GDM1 (cell line): ENCODE measurements around the gene SLC38A8.

ENCODE experiments used
- DNase-seq: peaks from one replicate; lab custom pipeline; 2025; lab: John Stamatoyannopoulos, UW

The SLC38A8 gene

DNA sequence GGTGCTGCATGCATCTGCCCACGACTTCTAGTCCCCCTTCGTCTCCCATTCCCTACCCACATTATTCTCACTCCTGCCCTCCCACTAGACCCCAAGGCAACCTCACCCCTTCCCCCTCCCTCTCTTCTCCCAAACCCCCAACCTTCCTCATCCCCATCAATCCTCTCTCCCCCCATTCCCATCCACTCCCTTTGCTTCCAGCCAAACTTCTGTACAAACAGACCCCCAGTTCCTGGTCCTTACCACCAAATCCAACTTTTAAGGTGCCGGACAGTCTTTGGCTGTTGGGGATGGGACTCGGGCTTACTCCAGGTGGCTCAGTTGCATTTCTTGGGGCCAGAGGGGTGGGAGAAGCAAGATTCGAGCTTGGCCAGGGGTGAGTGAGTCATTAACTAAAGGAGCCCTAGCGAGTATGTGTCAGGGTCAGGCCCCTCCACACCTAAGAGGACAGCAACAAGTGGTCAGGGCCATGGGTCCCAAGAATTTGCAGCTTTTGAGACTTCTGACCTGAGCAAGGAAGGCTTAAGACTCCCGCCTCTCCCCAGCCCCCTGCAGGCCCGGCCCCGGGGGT lies at the start of gene SLC38A8:
Gene SLC38A8 (minus strand): TSS at position 488 of the 571 bp plus-strand sequence. CDS start 638 bp downstream, outside the sequence.
- no peak for DNase-seq

DNA sequence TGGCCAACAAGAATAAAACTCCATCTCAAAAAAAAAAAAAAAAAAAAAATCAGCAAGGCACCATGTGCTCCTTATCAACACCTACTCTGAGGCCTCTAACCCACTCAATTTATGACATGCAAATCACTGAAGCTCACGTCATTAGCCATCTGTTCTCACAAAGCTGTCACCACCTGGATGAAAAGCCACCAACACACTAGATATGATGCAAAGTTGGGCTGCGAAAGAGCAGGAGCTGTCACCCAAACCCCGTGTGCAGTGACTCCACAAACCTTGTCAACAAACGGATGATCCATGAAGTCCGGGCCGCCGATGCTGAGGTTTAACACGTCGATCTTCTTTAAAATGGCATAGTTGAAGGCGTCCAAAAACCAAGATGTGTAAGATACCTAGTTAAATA lies 48.9 kb upstream of the SLC38A8 start:
- no peak for DNase-seq

DNA sequence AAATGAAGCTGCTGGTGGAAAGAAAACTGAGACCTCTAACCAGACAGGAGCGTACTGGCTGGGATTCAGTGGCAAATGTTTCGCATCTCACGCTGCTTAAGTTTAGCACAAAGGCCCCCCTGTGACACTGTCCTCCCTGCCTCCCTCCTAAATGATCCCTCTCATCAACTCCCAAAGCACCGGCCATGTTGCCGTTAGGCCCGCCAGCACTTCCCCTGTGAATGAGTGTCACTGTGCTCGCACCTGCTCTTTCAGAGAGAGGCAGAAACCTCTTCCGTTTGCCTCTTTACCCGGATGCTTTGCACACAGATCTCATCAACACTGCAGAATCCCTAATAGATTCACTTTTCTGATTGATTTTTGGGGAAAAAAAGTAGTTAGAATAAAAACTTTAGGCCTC lies 47.6 kb upstream of the SLC38A8 start:
- no peak for DNase-seq

DNA sequence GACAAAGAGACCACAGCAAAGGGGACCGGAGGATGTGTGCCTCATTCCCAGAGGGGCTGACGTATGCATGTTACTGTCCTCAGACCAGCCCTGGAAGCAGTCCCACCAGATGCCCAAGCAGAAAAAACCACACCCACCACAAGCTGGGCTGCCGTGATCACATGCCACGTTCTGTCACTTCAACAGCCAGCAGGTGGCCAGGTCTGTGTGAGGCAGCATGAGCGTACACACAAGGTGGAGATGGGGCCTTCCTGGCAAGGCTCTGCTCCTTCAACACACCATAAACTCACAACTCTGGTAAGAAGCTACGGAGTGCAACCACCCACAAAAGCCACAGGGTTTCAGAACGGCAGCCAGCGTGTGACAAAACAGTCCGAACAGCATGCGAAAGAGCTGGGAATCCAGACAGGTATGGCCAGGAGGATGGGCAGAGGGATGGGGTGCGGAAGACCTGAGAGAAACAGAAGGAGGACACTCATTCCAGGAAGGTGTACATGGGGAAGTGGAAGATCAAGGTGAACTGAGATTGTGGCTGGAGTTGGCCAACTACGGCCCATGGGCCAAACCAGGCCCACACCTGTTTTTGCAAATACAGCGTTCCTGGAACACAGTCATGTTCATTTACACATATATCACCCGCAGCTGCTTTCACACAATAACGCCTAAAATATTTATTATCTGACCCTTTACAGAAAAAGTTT lies 46.2 kb upstream of the SLC38A8 start:
- DNase-seq, result no peak

DNA sequence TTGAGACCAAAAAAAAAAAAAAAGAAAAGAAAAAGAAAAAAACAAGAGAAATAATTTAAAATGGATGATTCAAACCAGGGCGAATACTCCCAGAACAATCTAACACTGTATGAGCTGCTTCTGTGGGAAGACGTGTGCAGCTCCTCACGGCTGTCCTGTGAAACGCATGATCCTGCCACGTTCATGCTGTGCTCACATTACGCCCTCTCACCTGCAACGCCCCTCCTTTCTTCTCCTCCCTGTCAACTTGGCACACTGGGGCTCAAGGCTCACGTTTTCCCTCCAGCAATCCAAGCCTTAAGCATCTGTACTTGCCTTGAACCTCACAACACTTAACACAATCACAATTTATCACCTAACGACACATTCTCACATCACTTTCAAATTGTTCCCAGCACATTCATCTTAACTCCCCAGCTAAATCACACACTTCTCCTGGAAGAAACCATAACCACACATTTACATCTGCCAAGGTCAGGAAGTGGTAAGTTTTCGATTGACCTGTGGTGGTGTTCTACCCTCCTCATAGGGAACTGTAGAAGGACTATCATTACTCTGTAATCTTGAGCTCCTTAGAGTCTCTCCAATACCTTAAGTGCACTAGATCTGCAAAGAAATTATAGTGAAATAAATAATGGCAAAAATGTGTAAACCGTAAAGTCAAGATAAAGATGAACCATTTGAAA lies 45.0 kb upstream of the SLC38A8 start:
- no peak for DNase-seq

DNA sequence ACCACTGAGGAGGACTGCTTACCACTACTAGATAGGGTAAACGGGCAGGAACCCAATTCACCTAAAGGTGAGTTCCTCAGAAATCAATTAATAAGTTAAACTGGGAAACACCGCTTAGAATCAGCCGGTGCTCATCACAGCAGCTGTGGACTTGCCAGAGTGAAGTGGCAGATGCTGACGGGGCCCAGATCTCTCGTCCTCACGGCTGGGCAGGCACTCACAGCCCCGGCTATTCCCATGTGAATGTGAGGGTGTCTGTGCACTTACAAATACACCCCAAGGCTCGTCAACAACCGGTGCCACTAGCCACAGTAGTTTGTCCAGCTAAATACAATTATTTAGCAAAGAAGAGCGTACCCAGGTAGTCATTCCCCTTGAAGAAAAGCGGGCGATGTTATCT lies 44.4 kb upstream of the SLC38A8 start:
- no peak for DNase-seq

DNA sequence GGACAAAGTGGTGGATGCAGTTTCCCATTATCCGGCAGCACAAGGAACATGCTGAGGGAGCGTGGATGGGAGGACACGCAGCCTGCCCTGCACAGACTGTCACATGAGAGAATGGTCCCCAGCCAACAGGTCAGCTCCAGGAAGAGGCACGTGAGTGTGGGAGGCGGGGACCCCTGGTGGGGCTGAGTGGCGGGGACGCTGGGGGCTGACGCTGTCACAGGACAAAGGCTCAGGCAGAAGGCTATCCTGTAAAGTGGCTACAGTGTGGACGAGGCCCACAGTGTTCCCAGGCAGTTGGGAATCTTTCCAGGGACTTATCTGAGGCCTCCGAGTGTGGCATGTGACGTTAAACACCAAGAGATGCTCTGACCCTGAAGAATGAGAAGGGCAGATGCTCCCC lies 43.7 kb upstream of the SLC38A8 start:
- DNase-seq, result no peak

DNA sequence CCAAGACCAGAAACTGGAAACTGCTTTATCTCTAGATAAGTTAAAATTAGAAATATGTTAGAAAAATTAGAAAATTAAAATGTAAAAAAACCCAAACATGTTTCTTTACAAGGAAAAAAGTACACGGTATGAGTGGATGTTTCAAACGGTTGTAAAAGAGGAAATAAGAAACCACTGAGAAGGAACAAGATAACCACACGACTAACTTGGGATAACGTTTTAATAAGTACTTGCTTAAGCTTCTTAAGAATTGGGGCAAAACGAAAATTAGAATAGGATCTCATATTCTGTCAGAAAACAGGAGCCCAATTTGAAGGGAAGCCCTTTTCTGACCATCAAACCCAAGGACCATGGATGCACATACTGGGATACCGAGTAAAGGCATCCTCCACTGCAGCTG lies 43.2 kb upstream of the SLC38A8 start:
- DNase-seq, result no peak

DNA sequence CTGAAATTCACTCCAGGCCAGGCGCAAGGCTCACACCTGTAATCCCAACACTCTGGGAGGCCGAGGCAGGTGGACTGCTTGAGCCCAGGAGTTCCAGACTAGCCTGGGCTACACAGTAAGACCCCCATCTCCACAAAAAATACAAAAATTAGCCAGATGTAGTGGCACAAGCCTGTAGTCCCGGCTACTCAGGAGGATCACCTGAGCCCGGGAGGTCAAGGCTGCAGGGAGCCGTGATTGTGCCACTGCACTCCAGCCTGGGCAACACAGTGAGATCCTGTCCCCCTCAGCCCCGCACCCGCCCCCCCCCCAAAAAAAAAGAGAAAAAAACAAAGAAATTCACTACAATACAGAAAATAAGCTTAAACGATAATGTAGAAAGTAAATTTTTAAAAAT lies 42.7 kb upstream of the SLC38A8 start:
- DNase-seq, result no peak

DNA sequence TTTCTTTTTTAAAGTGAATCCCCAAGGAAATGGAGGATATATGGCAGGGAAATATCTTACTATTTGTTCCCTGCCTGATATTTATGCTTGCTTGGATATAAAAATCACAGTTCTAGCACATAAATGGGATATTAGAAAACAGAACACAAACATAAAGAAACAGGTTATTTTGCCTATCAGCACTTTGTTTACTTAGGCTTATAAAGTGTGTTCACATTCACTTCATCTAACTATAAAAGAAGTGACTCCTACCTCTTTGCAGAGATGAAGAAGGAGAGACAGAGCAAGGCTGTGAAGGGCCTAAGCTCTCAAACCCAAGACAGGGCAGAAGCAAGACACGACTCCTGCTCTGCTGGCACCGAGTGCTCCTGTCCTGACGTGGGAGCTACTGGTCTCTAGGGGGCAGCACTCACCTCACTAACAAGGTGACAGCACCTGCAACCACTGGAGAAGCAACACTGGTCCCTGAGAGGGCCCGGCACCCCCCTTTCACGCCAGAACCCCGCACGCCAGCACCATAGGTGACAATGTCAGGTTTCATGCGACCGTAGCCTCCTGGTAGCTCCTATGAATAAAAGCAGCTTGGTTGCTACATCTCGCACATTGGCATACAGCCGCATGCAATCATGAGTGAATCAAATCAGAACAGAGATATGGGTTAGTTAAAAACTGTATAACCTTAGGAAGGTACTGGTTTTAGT lies 42.1 kb upstream of the SLC38A8 start:
- no peak for DNase-seq

DNA sequence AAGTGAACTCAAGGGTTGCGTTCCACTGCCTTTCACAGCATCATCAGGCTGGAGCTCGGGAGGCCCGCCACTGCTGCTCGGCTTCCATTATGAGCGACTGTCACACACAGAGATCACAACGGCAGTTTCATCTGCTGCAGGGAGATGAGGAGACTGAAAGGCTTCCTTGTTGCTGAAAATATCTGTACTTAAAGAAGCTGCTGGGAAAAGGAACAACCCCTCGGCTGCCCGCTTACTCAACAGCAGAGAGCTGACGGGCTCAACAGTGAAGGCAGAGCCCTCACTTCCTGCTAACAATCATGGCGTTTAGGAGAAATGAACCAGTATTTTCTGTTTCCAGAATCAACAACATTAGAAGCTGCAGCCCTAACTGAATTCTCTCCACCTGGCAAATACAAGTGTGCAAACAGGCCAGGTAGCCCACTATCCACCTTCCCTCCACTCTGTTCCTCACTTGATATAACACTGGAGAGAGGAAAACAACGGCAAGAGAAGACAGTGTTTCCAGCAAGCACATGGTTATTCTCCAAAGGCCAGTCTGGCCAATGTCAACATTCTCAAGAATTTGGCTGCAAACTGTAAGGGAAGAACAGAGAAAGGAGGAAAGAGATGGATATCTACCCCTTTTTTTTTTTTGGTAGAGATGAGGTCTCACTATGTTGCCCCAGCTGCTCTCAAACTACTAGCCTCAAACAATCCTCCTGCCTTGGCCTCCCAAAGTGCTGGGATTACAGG lies 40.4 kb upstream of the SLC38A8 start:
- no peak for DNase-seq

DNA sequence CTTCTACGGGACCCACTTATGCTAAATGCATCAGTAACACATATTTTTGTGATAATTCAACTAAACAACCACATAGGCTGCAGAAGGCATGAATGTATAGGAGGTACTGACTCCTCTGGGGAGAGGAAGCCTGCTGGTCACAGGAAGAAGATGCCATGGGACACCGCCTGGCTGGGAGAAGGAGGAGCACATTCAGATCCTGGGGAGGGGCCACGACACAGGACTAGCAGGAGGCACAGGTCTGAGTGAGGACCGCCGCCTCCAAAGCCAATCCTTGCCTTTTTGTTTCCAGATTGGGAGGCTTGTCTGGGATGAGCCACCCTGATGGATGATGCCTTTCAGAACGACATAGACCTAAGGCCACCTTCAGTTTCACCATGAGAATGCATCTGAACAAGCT lies 39.5 kb upstream of the SLC38A8 start:
- DNase-seq, result no peak

DNA sequence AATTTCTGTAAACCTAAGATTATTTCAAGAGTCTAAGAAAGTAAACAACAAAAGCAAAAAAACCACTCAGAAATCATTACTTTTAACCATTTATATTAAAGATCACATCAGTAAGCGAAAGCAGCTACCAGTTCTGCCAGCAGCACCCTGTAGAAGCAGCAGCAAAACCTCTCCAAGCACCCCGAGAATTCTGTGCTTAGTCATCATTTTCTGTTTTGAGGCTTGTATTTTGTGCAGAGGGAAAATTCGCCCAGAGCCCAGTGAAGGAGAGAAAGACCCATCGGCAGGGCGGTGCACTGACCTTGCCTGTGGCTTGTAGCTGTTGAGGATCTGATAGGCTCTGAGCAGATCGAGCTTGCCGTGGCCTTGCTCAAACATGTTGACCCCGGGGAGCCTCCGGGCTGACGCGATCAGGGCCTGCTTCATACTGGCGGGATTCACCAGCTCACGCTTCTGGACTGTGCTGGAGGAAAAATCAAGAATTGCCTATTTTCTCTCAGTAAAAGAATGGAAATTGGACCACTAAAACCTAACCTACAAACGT lies 38.9 kb upstream of the SLC38A8 start:
- DNase-seq, result no peak

DNA sequence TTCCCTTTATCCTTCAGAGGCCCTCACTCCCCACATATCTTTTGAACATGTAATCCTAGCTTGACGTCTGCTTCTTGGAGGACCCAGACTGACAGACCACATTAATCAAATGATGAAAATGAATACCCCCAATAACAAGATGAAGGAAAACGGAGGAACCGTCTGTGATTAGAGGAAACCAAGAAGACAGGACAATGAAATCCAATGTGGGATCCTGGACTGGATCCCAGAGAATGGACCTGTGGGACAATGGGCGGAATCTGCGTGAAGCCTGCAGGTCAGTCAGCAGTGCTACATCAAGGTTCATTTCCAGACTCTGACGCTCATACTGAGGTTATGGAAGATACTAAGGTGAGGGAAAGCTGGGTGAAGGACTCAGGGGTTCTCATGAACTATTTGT lies 38.2 kb upstream of the SLC38A8 start:
- DNase-seq, result no peak

DNA sequence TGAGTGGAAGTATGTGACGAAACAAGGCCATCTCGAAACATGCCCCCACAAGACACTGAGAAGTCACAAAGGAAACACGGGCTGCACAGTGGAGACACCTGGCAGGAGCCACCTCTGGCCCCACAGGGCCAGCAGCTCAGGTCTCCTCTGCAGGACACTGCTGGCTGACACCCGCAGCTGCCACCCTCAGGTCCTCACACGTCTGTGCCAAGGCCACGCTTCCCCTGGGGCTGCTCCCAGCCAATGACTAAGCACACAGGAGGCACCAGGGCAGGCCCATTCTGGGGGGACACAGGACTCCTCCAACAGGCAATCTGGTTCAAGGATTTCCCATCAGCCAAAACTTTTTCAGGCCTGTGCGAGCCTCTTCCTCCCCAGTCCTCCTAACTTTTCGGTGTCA lies 37.8 kb upstream of the SLC38A8 start:
- DNase-seq, result no peak

DNA sequence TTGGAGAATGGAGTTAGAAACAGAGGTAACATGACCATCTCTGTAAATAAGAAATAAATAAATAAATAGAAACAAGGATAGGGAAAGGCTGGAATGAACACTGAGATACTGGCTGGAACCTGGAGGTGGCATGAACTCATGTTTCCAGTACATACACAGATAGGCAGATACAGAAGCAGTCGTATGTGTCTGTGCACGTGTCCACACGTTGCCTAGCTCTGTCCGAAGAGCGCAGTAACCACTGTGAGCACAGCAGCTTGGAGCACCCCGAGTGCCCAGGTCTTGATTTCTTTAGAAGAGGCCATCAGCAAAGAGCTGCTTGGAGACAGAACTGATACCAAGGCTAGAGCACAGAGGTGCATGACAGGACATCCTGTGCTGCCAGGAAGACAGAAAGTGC lies 37.1 kb upstream of the SLC38A8 start:
- no peak for DNase-seq

DNA sequence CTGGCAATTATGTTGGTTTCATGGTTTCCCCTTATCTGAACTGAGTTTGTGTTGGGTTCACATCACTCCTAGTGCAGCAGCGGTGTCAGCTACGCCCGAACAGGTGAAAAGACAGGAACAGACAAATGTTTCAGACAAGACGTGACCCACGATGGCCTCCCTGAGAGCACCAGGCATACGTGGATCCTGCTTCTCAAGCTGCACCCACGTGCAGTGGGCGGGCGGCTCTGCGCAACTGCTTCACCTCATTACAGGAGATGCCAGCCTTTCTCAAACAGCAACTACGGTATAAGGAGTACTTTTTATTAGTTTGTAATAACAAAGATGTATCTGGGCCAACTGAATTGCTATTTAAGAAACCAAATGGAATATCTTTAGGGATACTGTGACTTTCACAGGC lies 32.8 kb upstream of the SLC38A8 start:
- no peak for DNase-seq

DNA sequence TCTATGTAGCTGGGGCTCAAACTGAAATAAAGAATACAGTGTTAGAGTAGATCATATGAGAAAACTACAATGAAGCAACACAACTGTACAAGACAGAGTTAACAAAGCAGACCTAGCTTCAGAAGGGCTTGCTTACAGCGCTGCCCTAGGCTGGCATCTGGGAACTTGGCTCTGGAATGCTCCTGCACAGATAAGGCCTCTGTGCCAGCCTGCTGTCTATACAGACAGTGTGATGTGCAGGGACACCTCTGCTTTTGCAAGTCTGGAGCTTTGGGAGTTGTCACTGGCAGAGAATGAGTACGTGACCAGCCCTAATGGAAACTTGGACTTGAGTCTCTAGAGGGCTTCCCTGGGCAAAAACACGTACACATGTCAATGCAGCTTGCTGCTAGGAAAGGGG lies 32.1 kb upstream of the SLC38A8 start:
- DNase-seq, result no peak

DNA sequence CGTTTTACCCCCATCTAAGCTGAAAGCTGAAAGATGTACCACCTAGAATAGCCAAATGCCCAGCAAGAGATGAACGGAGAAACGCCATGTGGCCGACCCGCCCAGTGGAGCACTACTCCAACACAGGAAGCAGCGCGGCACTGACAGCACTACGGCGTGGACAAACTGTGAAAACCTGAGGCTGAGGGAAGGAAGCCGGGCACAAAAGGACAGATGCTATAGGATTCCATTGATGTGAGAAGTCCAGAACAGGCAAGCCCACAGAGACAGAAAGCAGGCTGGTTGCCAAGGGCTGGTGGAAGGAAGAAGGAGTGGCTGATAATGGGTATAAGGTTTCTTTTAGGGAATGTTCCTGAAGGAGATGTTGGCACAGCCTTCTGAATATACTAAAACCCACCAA lies 29.4 kb upstream of the SLC38A8 start:
- no peak for DNase-seq

DNA sequence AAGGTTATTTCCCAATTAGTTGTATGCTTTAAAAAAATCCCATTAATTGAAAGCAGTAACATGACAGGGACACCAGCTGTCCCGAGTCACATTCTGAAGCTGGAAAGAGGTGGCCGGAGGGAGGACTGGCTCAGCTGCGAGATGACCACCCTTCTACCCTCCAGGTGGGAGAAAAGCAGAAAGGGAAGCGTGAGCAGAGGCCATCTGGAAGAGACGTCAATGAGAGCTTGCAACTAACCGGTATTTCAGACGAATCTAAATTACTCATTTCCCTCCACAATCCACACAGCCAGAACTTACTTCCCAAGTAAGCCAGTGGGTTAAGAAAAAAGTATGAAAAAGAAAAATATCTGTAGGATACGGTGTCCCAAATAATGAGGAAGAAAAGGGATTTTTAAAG lies 28.5 kb upstream of the SLC38A8 start:
- no peak for DNase-seq

DNA sequence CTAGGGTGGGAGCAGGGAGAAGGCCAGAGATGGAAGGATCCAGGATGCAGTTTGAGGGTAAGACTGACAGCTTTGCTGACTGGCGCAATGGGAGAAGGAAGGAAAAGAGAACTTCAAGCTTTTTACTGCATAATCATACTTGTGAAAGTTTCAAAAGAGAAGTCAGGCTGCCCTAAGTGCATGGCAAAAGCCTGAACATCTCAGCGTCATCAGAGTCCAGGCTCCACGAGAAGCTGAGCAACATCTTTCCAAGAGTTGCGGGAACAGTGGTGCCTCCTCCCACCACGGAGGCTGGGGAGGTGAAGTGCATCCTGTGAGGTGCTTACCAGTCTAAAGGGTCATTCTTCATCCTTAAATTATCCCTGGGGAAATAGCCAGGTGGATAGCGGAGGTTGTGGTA lies 26.9 kb upstream of the SLC38A8 start:
- DNase-seq, result no peak
